ENCODE results near the gene RGS7BP. TPM values are rescaled to one million over a fixed set of nuclear protein-coding genes. Genes with fewer than 3 reads are reported as not detected.

RGS7BP gene
- not detected in 2 replicates for total RNA-seq (2014; rRNA removed; shearing (Covaris generic); ENCODE audit: low replicate concordance)

- in situ Hi-C loops (cut with HindIII; ENCODE audit: low pct_unique_long_range_greater_than_20kb, low sequenced_read_pairs) = no loop called here
These were observed at the start of gene RGS7BP for GRCh38 chr5:64505769-64506566. RGS7BP (plus strand) TSS chr5:64506015; CDS start chr5:64506625, 610 bp downstream.

GRCh38 chr5:64457846-64458245, 48.0 kb upstream of the RGS7BP start:
- in situ Hi-C loops (cut with HindIII; ENCODE audit: low pct_unique_long_range_greater_than_20kb, low sequenced_read_pairs) = no loop called here
- no peak for DNase-seq (ENCODE audit: low read depth)

More at GRCh38 chr5:64505769-64506566, at the start of gene RGS7BP:
- DNase-seq (ENCODE audit: low read depth) = no peak

DNA sequence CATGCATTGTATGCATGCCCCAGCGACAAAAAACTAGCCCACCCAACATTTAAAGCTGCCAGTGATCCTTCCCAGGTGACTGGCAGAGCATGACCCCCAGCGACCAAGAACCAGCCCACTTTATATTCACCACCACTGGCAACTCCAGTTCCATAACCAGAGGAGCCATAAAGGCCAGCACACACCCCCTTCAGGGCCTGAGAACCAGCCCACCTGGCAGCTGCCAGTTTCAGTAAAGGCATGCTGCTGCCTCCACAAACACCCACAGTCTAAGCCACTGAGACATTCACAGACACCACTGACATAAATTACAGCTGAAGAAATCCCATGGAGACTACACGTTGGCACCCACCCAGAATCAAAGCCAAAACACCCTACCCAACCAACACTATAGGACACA, 46.9 kb upstream of the RGS7BP start:
- in situ Hi-C loops (cut with HindIII; ENCODE audit: low pct_unique_long_range_greater_than_20kb, low sequenced_read_pairs) = no loop called here
- DNase-seq (ENCODE audit: low read depth) = no peak

DNA sequence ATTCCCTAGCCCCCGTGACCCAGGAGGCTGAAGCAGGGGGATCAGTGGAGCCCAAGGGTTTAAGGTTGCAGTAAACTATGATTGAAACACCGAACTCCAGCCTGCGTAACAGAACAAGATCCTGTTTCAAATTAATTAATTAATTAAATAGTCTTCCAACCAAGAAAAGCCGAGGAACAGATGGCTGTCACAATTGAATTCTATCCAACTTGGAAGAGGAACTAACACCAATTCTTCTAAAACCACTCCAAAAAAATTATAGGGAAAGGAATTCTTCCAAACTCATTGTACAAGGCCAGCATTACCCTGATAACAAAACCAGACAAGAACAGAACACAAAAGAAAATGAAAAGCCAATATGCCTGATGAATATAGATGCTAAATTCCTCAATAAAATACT, 43.4 kb upstream of the RGS7BP start:
- in situ Hi-C loops (cut with HindIII; ENCODE audit: low pct_unique_long_range_greater_than_20kb, low sequenced_read_pairs) = no loop called here
- no peak for DNase-seq (ENCODE audit: low read depth)

DNA sequence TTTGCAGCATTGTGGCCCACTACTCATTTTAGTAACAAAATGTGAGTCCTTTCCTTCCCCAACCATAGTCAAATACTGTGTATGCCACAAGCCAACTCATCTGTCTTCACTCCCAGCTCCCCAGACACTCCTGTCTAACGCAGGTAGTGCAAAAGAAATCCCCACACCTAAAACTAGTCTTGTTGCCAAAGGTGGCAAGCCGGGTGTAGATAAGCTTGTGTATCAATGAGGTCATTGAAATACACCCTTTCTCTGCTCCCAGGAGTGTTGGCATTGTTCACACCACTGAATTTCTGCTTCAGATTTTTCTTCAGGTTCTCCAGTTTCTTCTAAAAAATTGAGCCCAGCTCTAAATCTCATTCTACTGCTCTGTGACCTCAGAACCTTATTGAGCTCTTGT, 19.7 kb upstream of the RGS7BP start:
- no peak for DNase-seq (ENCODE audit: low read depth)
- in situ Hi-C loops (cut with HindIII; ENCODE audit: low pct_unique_long_range_greater_than_20kb, low sequenced_read_pairs) = no loop called here

- no peak for DNase-seq (ENCODE audit: low read depth)
- in situ Hi-C loops (cut with HindIII; ENCODE audit: low pct_unique_long_range_greater_than_20kb, low sequenced_read_pairs) = no loop called here
These were observed 18.5 kb upstream of the RGS7BP start for GRCh38 chr5:64487283-64487682.

- in situ Hi-C loops (cut with HindIII; ENCODE audit: low pct_unique_long_range_greater_than_20kb, low sequenced_read_pairs) = no loop called here
- no peak for DNase-seq (ENCODE audit: low read depth)
These were observed 16.0 kb upstream of the RGS7BP start for GRCh38 chr5:64489857-64490256.

- DNase-seq (ENCODE audit: low read depth) = no peak
- in situ Hi-C loops (cut with HindIII; ENCODE audit: low pct_unique_long_range_greater_than_20kb, low sequenced_read_pairs) = no loop called here
These were observed 8.4 kb upstream of the RGS7BP start for GRCh38 chr5:64497386-64497785.

DNA sequence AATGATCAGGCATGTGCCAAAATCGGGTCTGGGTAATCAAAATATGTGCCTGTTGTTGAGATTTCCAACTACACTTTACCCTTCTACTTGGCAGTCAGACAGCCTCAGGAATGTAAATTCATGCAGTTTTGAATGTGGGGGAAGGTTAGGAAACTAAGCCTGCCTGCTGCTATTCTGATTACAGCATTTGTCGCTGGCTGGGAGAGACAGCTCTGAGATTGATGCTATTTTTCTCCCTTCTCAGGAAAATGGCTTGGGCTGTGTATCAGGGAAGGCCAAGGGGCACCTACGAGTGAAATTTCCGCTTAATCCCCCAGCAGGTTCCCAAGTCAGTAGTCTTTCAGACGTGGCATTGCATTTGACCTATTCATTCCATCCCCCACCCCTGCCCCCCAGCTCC, 3.6 kb upstream of the RGS7BP start:
- in situ Hi-C loops (cut with HindIII; ENCODE audit: low pct_unique_long_range_greater_than_20kb, low sequenced_read_pairs) = no loop called here
- DNase-seq (ENCODE audit: low read depth) = no peak

DNA sequence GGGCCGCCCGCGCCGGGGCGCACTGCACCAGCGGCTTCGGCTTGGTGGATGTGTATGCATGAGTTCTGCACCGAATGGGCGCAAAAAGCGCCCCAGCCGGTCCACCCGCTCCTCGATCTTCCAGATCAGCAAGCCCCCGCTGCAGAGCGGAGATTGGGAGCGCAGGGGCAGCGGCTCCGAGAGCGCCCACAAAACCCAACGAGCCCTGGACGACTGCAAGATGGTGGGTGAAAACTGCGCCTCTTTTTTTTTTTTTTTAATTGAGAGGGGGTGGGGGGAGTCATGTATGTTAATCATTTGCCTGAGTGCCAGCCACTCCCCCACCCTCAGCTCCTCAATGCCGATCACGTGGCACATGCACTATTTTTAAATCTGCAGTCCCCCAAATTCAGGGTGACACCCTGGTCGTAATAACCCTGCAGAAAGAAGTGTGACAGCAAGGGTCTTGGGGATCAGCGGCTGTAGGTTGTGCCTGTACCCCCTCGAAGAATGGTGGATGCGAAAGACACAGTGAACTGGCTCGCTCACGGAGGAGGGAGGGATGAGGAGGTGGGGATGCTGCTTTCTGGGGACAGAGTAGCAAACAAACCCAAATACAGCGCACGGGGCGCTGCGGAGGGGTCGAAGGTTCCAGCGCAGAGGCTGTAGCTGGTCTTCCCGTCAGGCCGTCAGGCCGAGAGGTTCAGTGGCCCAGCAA, 900 bp downstream of the RGS7BP start:
- no peak for DNase-seq (ENCODE audit: low read depth)
- in situ Hi-C loops (cut with HindIII; ENCODE audit: low pct_unique_long_range_greater_than_20kb, low sequenced_read_pairs) = no loop called here

GRCh38 chr5:64507264-64507605, 1.4 kb downstream of the RGS7BP start:
- in situ Hi-C loops (cut with HindIII; ENCODE audit: low pct_unique_long_range_greater_than_20kb, low sequenced_read_pairs) = no loop called here

DNA sequence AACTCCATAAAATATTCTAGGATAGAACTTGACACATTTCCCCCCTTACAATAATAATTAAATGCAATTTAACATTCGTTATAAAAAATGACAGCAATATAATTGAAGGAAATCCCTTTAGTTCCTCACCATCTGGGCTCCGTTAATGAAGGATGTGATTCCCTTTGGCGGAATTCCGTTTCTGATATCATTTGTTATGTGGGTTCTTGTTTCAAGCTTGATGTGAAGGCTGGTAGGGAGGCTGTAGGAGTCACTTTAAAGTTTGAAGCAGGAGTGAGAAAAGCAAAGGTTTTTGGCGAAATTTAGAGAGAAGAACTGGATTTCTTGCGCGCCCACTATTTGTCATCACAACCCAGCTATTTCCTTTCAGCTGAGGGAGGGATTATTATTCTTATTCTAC, 4.0 kb downstream of the RGS7BP start:
- DNase-seq (ENCODE audit: low read depth) = no peak
- in situ Hi-C loops (cut with HindIII; ENCODE audit: low pct_unique_long_range_greater_than_20kb, low sequenced_read_pairs) = no loop called here

More at GRCh38 chr5:64507264-64507605, 1.4 kb downstream of the RGS7BP start:
- no peak for DNase-seq (ENCODE audit: low read depth)

GRCh38 chr5:64513492-64513891, 7.7 kb downstream of the RGS7BP start:
- no peak for DNase-seq (ENCODE audit: low read depth)
- in situ Hi-C loops (cut with HindIII; ENCODE audit: low pct_unique_long_range_greater_than_20kb, low sequenced_read_pairs) = no loop called here

GRCh38 chr5:64514612-64515011, 8.8 kb downstream of the RGS7BP start:
- in situ Hi-C loops (cut with HindIII; ENCODE audit: low pct_unique_long_range_greater_than_20kb, low sequenced_read_pairs) = no loop called here
- DNase-seq (ENCODE audit: low read depth) = no peak

DNA sequence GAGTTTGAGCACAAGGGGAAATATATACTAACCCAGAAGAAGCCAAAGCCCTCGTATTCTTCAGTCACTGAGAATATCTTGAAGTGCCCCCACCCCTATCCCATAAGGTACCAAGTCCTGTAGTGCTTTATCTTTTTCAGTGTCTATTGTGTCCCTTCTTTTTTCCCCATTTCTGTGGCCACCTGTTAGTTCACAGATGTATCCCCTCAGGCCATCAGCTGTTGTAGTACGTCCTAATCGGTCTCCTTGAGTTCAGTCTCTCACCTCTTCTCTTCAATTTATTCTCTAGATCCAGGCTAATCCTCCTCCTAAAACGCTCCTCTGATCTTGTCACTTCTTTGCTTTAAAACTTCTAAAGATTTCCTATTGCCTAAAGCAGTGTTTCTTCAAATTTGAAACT, 10.4 kb downstream of the RGS7BP start:
- in situ Hi-C loops (cut with HindIII; ENCODE audit: low pct_unique_long_range_greater_than_20kb, low sequenced_read_pairs) = no loop called here

GRCh38 chr5:64518793-64519192, 13.0 kb downstream of the RGS7BP start:
- in situ Hi-C loops (cut with HindIII; ENCODE audit: low pct_unique_long_range_greater_than_20kb, low sequenced_read_pairs) = no loop called here
- DNase-seq (ENCODE audit: low read depth) = no peak

More for the DNA sequence above, 10.4 kb downstream of the RGS7BP start:
- DNase-seq (ENCODE audit: low read depth) = no peak

GRCh38 chr5:64519263-64519662, 13.4 kb downstream of the RGS7BP start:
- DNase-seq (ENCODE audit: low read depth) = no peak
- in situ Hi-C loops (cut with HindIII; ENCODE audit: low pct_unique_long_range_greater_than_20kb, low sequenced_read_pairs) = no loop called here

- no peak for DNase-seq (ENCODE audit: low read depth)
- in situ Hi-C loops (cut with HindIII; ENCODE audit: low pct_unique_long_range_greater_than_20kb, low sequenced_read_pairs) = no loop called here
These were observed 21.1 kb downstream of the RGS7BP start for GRCh38 chr5:64526734-64527439.

- no peak for DNase-seq (ENCODE audit: low read depth)
- in situ Hi-C loops (cut with HindIII; ENCODE audit: low pct_unique_long_range_greater_than_20kb, low sequenced_read_pairs) = no loop called here
These were observed 24.3 kb downstream of the RGS7BP start for GRCh38 chr5:64530076-64530475.
